ENCODE data around the gene INPP4A. TPM values are rescaled to one million over a fixed set of nuclear protein-coding genes. Genes with fewer than 3 reads are reported as not detected.

The INPP4A gene
- total and polyA plus RNA-seq, 9 of the 15 experiments (the other 6 are each of a cell fraction or from before 2014, with no cell fraction given): 1.8 to 15.7 (median 8.3) TPM

GRCh38 chr2:98561018-98561417 lies 116.4 kb downstream of the INPP4A start (continued):
- no peak for TF ChIP-seq MGA (IDR thresholded peaks at IDR 0.05)
- peak; percentile 16; the same call in 1 of the 2 replicates for TF ChIP-seq ATF7 (IDR thresholded peaks at IDR 0.05)
- TF ChIP-seq TCF7 (IDR thresholded peaks at IDR 0.05; ENCODE audit: borderline replicate concordance): no peak
- TF ChIP-seq U2AF1 (optimal IDR thresholded peaks at IDR 0.05; ENCODE audit: low read depth, low read length): no peak
- TF ChIP-seq, protein P1, sequence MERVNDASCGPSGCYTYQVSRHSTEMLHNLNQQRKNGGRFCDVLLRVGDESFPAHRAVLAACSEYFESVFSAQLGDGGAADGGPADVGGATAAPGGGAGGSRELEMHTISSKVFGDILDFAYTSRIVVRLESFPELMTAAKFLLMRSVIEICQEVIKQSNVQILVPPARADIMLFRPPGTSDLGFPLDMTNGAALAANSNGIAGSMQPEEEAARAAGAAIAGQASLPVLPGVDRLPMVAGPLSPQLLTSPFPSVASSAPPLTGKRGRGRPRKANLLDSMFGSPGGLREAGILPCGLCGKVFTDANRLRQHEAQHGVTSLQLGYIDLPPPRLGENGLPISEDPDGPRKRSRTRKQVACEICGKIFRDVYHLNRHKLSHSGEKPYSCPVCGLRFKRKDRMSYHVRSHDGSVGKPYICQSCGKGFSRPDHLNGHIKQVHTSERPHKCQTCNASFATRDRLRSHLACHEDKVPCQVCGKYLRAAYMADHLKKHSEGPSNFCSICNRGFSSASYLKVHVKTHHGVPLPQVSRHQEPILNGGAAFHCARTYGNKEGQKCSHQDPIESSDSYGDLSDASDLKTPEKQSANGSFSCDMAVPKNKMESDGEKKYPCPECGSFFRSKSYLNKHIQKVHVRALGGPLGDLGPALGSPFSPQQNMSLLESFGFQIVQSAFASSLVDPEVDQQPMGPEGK (CRISPR knock-in tag; IDR thresholded peaks at IDR 0.05; ENCODE audit: borderline replicate concordance): no peak
- TF ChIP-seq BDP1 (IDR thresholded peaks at IDR 0.05; ENCODE audit: insufficient read depth, insufficient read length): no peak
- TF ChIP-seq ZBTB11 (CRISPR knock-in tag; IDR thresholded peaks at IDR 0.05): no peak
- TF ChIP-seq MBD2 (IDR thresholded peaks at IDR 0.05; ENCODE audit: borderline replicate concordance, low read depth): no peak
- no peak for TF ChIP-seq ZFX (CRISPR knock-in tag; IDR thresholded peaks at IDR 0.05)
- TF ChIP-seq ZKSCAN1 (IDR thresholded peaks at IDR 0.05; ENCODE audit: low read depth, low read length): no peak
- no peak for TF ChIP-seq CHCHD3 (CRISPR knock-in tag; IDR thresholded peaks at IDR 0.05)
